BE2C (cell line): ENCODE data around the gene CCDC122.

Experiments
- DNase-seq: peaks from one replicate; pipeline ENCODE4 v3.0.0-alpha.2; 2020
- H3K27me3 ChIP-seq: fragments of 250-450 bp; sonication (Bioruptor Pico); 2 replicates; pipeline ENCODE4 v1.5.1; 2020; ENCODE audit warnings: mild to moderate bottlenecking
- H3K36me3 ChIP-seq: fragments of 250-450 bp; sonication (Bioruptor Pico); 2 replicates; pipeline ENCODE4 v1.5.1; 2020; ENCODE audit warnings: mild to moderate bottlenecking
- H3K4me1 ChIP-seq: fragments of 250-450 bp; sonication (Bioruptor Pico); 2 replicates; pipeline ENCODE4 v1.5.1; 2020
- H3K4me3 ChIP-seq: 2 replicates; pipeline ENCODE4 v1.5.1; 2011; ENCODE audit warnings: low read depth, low read length
- H3K9me3 ChIP-seq: fragments of 250-450 bp; sonication (Bioruptor Pico); 2 replicates; pipeline ENCODE4 v1.5.1; 2020
- TF ChIP-seq, protein P1 (sequence below): IDR thresholded peaks from 2 replicates; pipeline ENCODE4 v1.5.1; 2012; ENCODE audit warnings: mild to moderate bottlenecking, low read depth, low read length

Gene CCDC122

DNA sequence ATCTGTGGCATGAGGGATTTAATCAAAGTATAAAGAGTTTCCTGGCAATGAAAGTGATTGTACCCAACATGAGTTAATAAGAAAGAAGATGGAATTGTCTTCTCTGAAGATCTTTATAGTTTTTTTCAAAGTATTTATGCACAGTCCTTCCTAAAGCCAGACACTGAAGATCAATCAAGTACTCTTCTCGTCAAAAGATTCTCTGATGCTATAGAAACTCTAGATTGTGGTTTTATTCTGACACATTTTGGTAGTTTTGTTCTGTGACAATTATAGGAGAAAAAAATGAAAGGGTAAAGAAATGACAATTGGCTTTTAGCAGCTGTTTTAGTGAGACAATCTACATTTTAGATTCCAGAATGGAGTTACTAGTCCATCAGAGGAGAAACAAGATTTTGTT, 82.4 kb downstream of the CCDC122 start:
- no peak for DNase-seq
- TF ChIP-seq, protein P1, sequence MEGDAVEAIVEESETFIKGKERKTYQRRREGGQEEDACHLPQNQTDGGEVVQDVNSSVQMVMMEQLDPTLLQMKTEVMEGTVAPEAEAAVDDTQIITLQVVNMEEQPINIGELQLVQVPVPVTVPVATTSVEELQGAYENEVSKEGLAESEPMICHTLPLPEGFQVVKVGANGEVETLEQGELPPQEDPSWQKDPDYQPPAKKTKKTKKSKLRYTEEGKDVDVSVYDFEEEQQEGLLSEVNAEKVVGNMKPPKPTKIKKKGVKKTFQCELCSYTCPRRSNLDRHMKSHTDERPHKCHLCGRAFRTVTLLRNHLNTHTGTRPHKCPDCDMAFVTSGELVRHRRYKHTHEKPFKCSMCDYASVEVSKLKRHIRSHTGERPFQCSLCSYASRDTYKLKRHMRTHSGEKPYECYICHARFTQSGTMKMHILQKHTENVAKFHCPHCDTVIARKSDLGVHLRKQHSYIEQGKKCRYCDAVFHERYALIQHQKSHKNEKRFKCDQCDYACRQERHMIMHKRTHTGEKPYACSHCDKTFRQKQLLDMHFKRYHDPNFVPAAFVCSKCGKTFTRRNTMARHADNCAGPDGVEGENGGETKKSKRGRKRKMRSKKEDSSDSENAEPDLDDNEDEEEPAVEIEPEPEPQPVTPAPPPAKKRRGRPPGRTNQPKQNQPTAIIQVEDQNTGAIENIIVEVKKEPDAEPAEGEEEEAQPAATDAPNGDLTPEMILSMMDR: no peak

DNA sequence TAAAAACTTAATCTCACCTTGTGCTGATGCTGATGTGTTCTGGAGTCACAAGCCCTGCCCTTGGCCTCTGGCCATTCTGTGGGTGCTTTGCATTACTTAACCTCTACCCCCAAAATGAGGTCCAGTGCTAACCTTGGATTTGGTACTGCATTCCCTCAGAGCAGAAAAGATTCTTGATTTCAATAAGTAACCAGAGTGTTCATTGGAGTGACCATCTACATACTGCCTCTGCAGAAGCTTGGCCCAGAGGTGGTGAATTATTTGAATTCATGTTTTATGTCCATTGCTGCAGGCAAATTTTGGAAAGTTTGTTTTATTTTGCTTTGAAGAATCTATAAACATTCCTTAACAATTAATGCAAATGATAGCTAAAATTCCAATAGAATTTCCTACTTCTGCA, 85.1 kb downstream of the CCDC122 start:
- Histone ChIP-seq H3K36me3 (no peaks in the 10 kb centered on the region), H3K4me3 (no peak overlapping the region), H3K9me3 (no peaks in the 10 kb centered on the region; the same call in 1 of the 2 replicates), H3K27me3 (no peaks in the 10 kb centered on the region), H3K4me1 (no peaks in the 10 kb centered on the region)
- DNase-seq: no peak
- TF ChIP-seq, protein P1: no peak

More for the DNA sequence above, 82.4 kb downstream of the CCDC122 start:
- H3K9me3 ChIP-seq: no peaks in the 10 kb centered on the region; the same call in 1 of the 2 replicates
- H3K4me1 ChIP-seq: no peaks in the 10 kb centered on the region
- no peak overlapping the region for H3K4me3 ChIP-seq
- H3K36me3 ChIP-seq: no peaks in the 10 kb centered on the region
- no peaks in the 10 kb centered on the region for H3K27me3 ChIP-seq

DNA sequence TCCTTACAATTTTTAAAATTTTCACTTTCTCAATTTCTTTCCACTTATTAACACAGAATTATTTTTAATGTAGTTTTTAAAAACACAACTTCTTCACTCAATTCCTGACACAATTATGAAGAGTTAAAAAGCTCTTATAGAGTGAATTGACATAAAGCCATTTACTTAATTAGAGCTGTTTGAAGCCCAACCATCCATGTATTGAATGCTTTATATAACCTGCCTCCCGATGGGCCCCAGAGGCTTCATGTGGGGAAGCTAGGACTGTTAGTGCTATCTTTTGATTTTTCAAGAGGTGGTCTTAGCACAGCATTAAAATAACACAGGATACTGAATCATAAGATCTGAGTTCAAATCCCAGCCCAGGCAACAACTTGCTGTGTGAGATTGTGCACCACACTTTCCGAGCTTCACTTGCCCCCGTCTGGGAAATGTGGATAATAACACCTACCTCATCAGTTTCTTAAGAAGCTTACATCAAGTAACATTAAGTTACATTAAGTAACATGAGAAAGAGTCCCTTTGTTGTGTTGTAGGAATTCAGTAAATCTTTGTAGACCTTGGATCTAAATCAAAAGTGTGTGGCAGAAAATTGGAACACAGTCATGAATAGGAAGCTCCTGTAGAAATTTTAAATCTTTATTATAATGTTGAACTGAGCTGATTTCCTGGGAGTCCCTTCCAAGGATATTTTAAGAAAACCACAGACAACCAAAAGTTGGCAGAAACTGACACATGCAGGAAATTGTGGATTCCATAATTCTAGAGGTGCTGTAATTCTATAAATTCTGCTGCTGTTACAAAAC, 87.3 kb downstream of the CCDC122 start:
- H3K27me3 ChIP-seq: no peaks in the 10 kb centered on the region
- no peak for DNase-seq

DNA sequence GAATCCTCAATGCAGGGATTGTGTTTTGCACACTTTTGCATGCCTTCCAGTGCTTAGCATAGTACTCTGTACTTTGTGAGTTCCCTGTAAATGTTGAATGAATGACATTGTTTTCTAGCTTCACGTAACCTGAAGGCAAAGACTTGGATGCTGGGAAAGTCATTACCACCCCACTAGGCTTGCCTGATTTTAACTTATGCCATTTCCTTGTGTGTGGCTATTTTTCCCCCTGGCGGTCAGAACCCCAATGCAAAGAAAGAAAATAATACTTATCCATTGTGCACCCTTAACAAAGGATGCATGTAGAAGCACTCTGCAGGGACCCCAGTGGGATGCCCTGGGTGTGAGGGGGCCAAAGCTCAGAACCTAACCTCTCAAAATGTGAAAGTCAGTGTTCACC, 91.5 kb downstream of the CCDC122 start:
- TF ChIP-seq, protein P1: peak; percentile 83
- Histone ChIP-seq H3K9me3 (no peaks in the 10 kb centered on the region), H3K4me3 (peak overlapping the region; percentile 73), H3K36me3 (no peaks in the 10 kb centered on the region), H3K4me1 (peaks cover 14% of the 10 kb centered on the region), H3K27me3 (no peaks in the 10 kb centered on the region)
- DNase-seq: peak; percentile 67

More for the DNA sequence above, 87.3 kb downstream of the CCDC122 start:
- Histone ChIP-seq H3K4me3 (no peak overlapping the region), H3K9me3 (no peaks in the 10 kb centered on the region; the same call in 1 of the 2 replicates), H3K4me1 (no peaks in the 10 kb centered on the region), H3K36me3 (no peaks in the 10 kb centered on the region)
- TF ChIP-seq, protein P1: no peak

DNA sequence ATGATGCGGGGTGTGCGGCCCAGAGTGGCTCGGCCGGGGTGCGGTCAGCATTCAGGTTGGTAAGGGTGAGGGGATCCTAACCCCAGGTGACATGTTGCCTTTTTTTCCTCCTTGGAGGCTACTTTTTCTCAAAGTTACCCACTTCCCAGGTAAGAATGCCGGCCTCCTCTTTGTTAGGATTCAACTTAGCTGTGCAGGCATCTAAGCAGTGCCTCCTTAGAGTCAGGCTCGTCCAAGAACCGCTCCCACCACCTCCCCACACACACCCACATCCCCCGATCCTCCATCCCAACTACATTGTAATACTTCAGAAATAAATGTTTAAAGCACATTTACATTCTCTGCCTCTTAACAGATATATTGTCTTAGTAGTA, 92.0 kb downstream of the CCDC122 start:
- peak; percentile 16 for DNase-seq
- Histone ChIP-seq H3K4me3 (peak overlapping the region; percentile 73), H3K27me3 (no peaks in the 10 kb centered on the region), H3K4me1 (peaks cover 18% of the 10 kb centered on the region), H3K36me3 (no peaks in the 10 kb centered on the region), H3K9me3 (no peaks in the 10 kb centered on the region)
- TF ChIP-seq, protein P1: no peak
